Astrocyte (in vitro differentiated cells and primary cell): Measurements from ENCODE around the gene CTNND2. TPM values are rescaled to one million over a fixed set of nuclear protein-coding genes. Genes with fewer than 3 reads are reported as not detected.
"Not testable (repeated sequence)": the region's sequence is repeated elsewhere in the genome, so short reads cannot be mapped to it uniquely, and the experiment has no call there.

Experiments used
- DNase-seq: peaks from one replicate; pipeline ENCODE4 v3.0.0-alpha.2; 2010; ENCODE audit warnings: low read depth
- FAIRE-seq: peaks from 2 replicates; lab custom pipeline; 2011; peaks lifted over from hg19 to GRCh38; lab: Jason Lieb, UNC
- H2AFZ ChIP-seq: 2 replicates; pipeline ENCODE4 v1.6.0; 2012; ENCODE audit warnings: low read depth, low read length, inconsistent platforms
- H3K27ac ChIP-seq: 2 replicates; pipeline ENCODE4 v1.5.1; 2011; ENCODE audit warnings: low read depth, low read length, inconsistent platforms
- H3K27me3 ChIP-seq: 2 replicates; pipeline ENCODE4 v1.6.0; 2011; ENCODE audit warnings: low read length, inconsistent platforms; ENCODE audit not compliant: insufficient read depth
- H3K36me3 ChIP-seq: 2 replicates; pipeline ENCODE4 v1.5.1; 2011; ENCODE audit warnings: low read length, inconsistent platforms; ENCODE audit not compliant: insufficient read depth
- H3K4me1 ChIP-seq: 2 replicates; pipeline ENCODE4 v1.5.1; 2011; ENCODE audit warnings: low read length, inconsistent platforms; ENCODE audit not compliant: insufficient read depth
- H3K4me2 ChIP-seq: 2 replicates; pipeline ENCODE4 v1.6.0; 2012; ENCODE audit warnings: low read length, inconsistent platforms
- H3K4me3 ChIP-seq: 2 replicates; pipeline ENCODE4 v1.5.1; 2011; ENCODE audit warnings: low read depth, mild to moderate bottlenecking, low read length, inconsistent platforms; ENCODE audit not compliant: insufficient read depth
- H3K79me2 ChIP-seq: 2 replicates; pipeline ENCODE4 v1.6.0; 2012; ENCODE audit warnings: mild to moderate bottlenecking, low read length, inconsistent platforms; ENCODE audit not compliant: insufficient read depth
- H3K9ac ChIP-seq: 2 replicates; pipeline ENCODE4 v1.6.0; 2012; ENCODE audit warnings: mild to moderate bottlenecking, low read length, inconsistent platforms
- H3K9me3 ChIP-seq: 2 replicates; pipeline ENCODE4 v1.5.1; 2012; ENCODE audit warnings: low read depth, mild to moderate bottlenecking, low read length, inconsistent platforms; ENCODE audit not compliant: insufficient read depth
- H4K20me1 ChIP-seq: 2 replicates; pipeline ENCODE4 v1.6.0; 2012; ENCODE audit warnings: low read length, inconsistent platforms; ENCODE audit not compliant: insufficient read depth
- H3K27ac Mint-ChIP-seq: one replicate; pipeline ENCODE4 v1.8.0; 2021; ENCODE audit warnings: mild to moderate bottlenecking, mixed read lengths; ENCODE audit not compliant: unreplicated experiment
- H3K27me3 Mint-ChIP-seq: one replicate; pipeline ENCODE4 v1.8.0; 2021; ENCODE audit warnings: low read depth, mixed read lengths; ENCODE audit not compliant: unreplicated experiment
- H3K36me3 Mint-ChIP-seq: one replicate; pipeline ENCODE4 v1.8.0; 2021; ENCODE audit warnings: low read depth, mixed read lengths; ENCODE audit not compliant: unreplicated experiment
- H3K4me1 Mint-ChIP-seq: one replicate; pipeline ENCODE4 v1.8.0; 2021; ENCODE audit warnings: low read depth, mixed read lengths; ENCODE audit not compliant: unreplicated experiment
- H3K4me3 Mint-ChIP-seq: one replicate; pipeline ENCODE4 v1.8.0; 2021; ENCODE audit warnings: mild to moderate bottlenecking, moderate library complexity, mixed read lengths; ENCODE audit not compliant: unreplicated experiment
- H3K9me3 Mint-ChIP-seq: one replicate; pipeline ENCODE4 v1.8.0; 2021; ENCODE audit warnings: mild to moderate bottlenecking, mixed read lengths; ENCODE audit not compliant: unreplicated experiment
- EZH2 ChIP-seq: IDR thresholded peaks from 2 replicates; pipeline ENCODE4 v1.6.1; 2012; ENCODE audit warnings: mild to moderate bottlenecking, low read length, inconsistent platforms; ENCODE audit not compliant: insufficient read depth
- total RNA-seq: library from RNA; stranded (reverse); gene quantifications from 2 replicates; pipeline ENCODE4 v1.2.1, GENCODE V29; 2021
- TF ChIP-seq, protein P1 (sequence below): IDR thresholded peaks from 2 replicates; pipeline ENCODE4 v1.5.1; 2011; ENCODE audit warnings: low read depth, mild to moderate bottlenecking, inconsistent platforms, low read length, moderate library complexity; ENCODE audit not compliant: insufficient read depth

The CTNND2 gene
- total RNA-seq, 1 donor from 2014 or later, result 4.5 TPM

- Mint-ChIP-seq H3K4me1 (peaks cover 5% of the 10 kb centered on the region), H3K9me3 (no peaks in the 10 kb centered on the region), H3K27ac (no peak overlapping the region), H3K36me3 (no peaks in the 10 kb centered on the region), H3K27me3 (peaks cover 11% of the 10 kb centered on the region), H3K4me3 (no peak overlapping the region)
- Histone ChIP-seq H3K9ac (no peak overlapping the region), H4K20me1 (no peaks in the 10 kb centered on the region), H3K4me1 (peaks cover 3% of the 10 kb centered on the region), H3K79me2 (no peaks in the 10 kb centered on the region), H3K36me3 (no peaks in the 10 kb centered on the region), H2AFZ (no peak overlapping the region), H3K27me3 (no peaks in the 10 kb centered on the region), H3K4me2 (no peak overlapping the region), H3K4me3 (no peak overlapping the region), H3K9me3 (no peaks in the 10 kb centered on the region), H3K27ac (no peak overlapping the region)
- DNase-seq (no peak), FAIRE-seq (no peak)
- TF ChIP-seq, protein P1, sequence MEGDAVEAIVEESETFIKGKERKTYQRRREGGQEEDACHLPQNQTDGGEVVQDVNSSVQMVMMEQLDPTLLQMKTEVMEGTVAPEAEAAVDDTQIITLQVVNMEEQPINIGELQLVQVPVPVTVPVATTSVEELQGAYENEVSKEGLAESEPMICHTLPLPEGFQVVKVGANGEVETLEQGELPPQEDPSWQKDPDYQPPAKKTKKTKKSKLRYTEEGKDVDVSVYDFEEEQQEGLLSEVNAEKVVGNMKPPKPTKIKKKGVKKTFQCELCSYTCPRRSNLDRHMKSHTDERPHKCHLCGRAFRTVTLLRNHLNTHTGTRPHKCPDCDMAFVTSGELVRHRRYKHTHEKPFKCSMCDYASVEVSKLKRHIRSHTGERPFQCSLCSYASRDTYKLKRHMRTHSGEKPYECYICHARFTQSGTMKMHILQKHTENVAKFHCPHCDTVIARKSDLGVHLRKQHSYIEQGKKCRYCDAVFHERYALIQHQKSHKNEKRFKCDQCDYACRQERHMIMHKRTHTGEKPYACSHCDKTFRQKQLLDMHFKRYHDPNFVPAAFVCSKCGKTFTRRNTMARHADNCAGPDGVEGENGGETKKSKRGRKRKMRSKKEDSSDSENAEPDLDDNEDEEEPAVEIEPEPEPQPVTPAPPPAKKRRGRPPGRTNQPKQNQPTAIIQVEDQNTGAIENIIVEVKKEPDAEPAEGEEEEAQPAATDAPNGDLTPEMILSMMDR, result no peak
- TF ChIP-seq EZH2, result no peak
Measured at GRCh38 chr5:11072076-11072475, 832.2 kb downstream of the CTNND2 start.

- no peaks in the 10 kb centered on the region for H3K36me3 Mint-ChIP-seq
- H3K4me3 Mint-ChIP-seq, result no peak overlapping the region
- peaks cover 3% of the 10 kb centered on the region for H3K4me1 ChIP-seq
- H3K9me3 ChIP-seq, result no peaks in the 10 kb centered on the region
- DNase-seq (peak; percentile 4), FAIRE-seq (no peak)
- no peak overlapping the region for H2AFZ ChIP-seq
- H3K4me1 Mint-ChIP-seq, result peaks cover 5% of the 10 kb centered on the region
- TF ChIP-seq, protein P1, result no peak
- no peak for TF ChIP-seq EZH2
- no peak overlapping the region for H3K4me3 ChIP-seq
- no peak overlapping the region for H3K4me2 ChIP-seq
- H3K27ac Mint-ChIP-seq, result peak overlapping the region; percentile 73
- H4K20me1 ChIP-seq, result no peaks in the 10 kb centered on the region
- H3K36me3 ChIP-seq, result no peaks in the 10 kb centered on the region
- no peak overlapping the region for H3K27ac ChIP-seq
- H3K27me3 ChIP-seq, result no peaks in the 10 kb centered on the region
- H3K79me2 ChIP-seq, result no peaks in the 10 kb centered on the region
- H3K9me3 Mint-ChIP-seq, result no peaks in the 10 kb centered on the region
- H3K9ac ChIP-seq, result no peak overlapping the region
- no peaks in the 10 kb centered on the region for H3K27me3 Mint-ChIP-seq
Measured at GRCh38 chr5:11069041-11069440, 835.2 kb downstream of the CTNND2 start.

DNA sequence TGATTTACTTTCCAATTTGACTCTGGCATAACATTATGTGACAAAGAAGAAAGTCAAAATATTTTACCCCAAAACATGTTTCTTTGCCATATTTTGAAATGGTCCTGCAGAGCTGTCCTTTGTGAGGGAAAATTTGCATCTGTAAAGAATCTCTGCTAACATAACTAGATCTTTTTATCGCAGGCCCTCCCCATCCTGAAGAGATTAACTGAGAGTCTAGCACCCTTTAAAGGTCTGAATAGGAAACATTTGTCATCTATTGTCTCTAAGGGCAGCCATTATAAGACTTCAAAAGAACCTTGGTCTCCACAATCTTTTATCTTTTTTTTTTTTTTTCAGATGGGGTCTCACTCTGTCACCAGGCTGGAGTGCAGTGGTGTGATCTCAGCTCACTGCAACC is 838.5 kb downstream of the CTNND2 start:
- H3K27me3 Mint-ChIP-seq, H3K9ac ChIP-seq, H3K79me2 ChIP-seq, H3K36me3 ChIP-seq, H3K4me2 ChIP-seq, H3K4me1 Mint-ChIP-seq, H3K4me1 ChIP-seq, H3K9me3 ChIP-seq, H2AFZ ChIP-seq, H3K27me3 ChIP-seq, FAIRE-seq, H3K27ac ChIP-seq, H3K4me3 ChIP-seq, H3K36me3 Mint-ChIP-seq, H4K20me1 ChIP-seq, H3K27ac Mint-ChIP-seq, DNase-seq, H3K4me3 Mint-ChIP-seq, H3K9me3 Mint-ChIP-seq: not testable (repeated sequence)
